H9 (cell line): ENCODE measurements around the gene COX7B. TPM values are rescaled to one million over a fixed set of nuclear protein-coding genes. Genes with fewer than 3 reads are reported as not detected.

Experiments
- DNase-seq: peaks from one replicate; pipeline ENCODE4 v3.0.0-alpha.2; 2017
- H2AFZ ChIP-seq: one replicate; pipeline ENCODE4 v1.6.1; 2013; ENCODE audit warnings: mild to moderate bottlenecking, low read length, control low read depth, moderate library complexity
- H2AK5ac ChIP-seq: 2 replicates; pipeline ENCODE4 v1.6.1; 2013; ENCODE audit warnings: low read length, control low read depth, mixed read lengths; ENCODE audit not compliant: insufficient read length
- H2BK120ac ChIP-seq: one replicate; pipeline ENCODE4 v1.6.1; 2013; ENCODE audit warnings: low read depth, mild to moderate bottlenecking, low read length, control low read depth, inconsistent platforms; ENCODE audit not compliant: poor library complexity, severe bottlenecking
- H2BK12ac ChIP-seq: 2 replicates; pipeline ENCODE4 v1.6.1; 2013; ENCODE audit warnings: low read length, control low read depth, mixed read lengths, low read depth; ENCODE audit not compliant: insufficient read length
- H2BK15ac ChIP-seq: 2 replicates; pipeline ENCODE4 v1.6.1; 2013; ENCODE audit warnings: low read depth, low read length, control low read depth
- H2BK20ac ChIP-seq: one replicate; pipeline ENCODE4 v1.6.1; 2013; ENCODE audit warnings: low read depth, mild to moderate bottlenecking, low read length, control low read depth, inconsistent platforms; ENCODE audit not compliant: poor library complexity, severe bottlenecking
- H2BK5ac ChIP-seq: 2 replicates; pipeline ENCODE4 v1.6.1; 2013; ENCODE audit warnings: low read length, control low read depth, mixed read lengths; ENCODE audit not compliant: insufficient read length
- H3K14ac ChIP-seq: 2 replicates; pipeline ENCODE4 v1.6.1; 2013; ENCODE audit warnings: low read length, control low read depth; ENCODE audit not compliant: insufficient read depth
- H3K18ac ChIP-seq: 2 replicates; pipeline ENCODE4 v1.6.1; 2013; ENCODE audit warnings: low read depth, mild to moderate bottlenecking, mixed read lengths, low read length, control low read depth; ENCODE audit not compliant: insufficient read length
- H3K23ac ChIP-seq: 2 replicates; pipeline ENCODE4 v1.6.1; 2013; ENCODE audit warnings: low read length, control low read depth, mixed read lengths, low read depth; ENCODE audit not compliant: insufficient read length
- H3K23me2 ChIP-seq: 2 replicates; pipeline ENCODE4 v1.6.1; 2013; ENCODE audit warnings: low read depth, mild to moderate bottlenecking, mixed read lengths, low read length, control low read depth; ENCODE audit not compliant: insufficient read length, poor library complexity, severe bottlenecking
- H3K27ac ChIP-seq: 2 replicates; pipeline ENCODE4 v1.5.1; 2013; ENCODE audit warnings: low read length, control low read depth, mixed read lengths, low read depth; ENCODE audit not compliant: insufficient read length
- H3K27me3 ChIP-seq: 2 replicates; pipeline ENCODE4 v1.6.1; 2013; ENCODE audit warnings: low read length, control low read depth, inconsistent platforms; ENCODE audit not compliant: insufficient read depth
- H3K4ac ChIP-seq: 2 replicates; pipeline ENCODE4 v1.6.1; 2013; ENCODE audit warnings: low read depth, mild to moderate bottlenecking, control low read depth, inconsistent platforms, low read length, moderate library complexity
- H3K4me1 ChIP-seq: 2 replicates; pipeline ENCODE4 v1.6.1; 2013; ENCODE audit warnings: low read length, control low read depth, inconsistent platforms; ENCODE audit not compliant: insufficient read depth
- H3K4me2 ChIP-seq: 2 replicates; pipeline ENCODE4 v1.6.1; 2013; ENCODE audit warnings: low read length, control low read depth, mixed read lengths; ENCODE audit not compliant: insufficient read length, insufficient read depth
- H3K56ac ChIP-seq: 2 replicates; pipeline ENCODE4 v1.6.1; 2013; ENCODE audit warnings: low read depth, mild to moderate bottlenecking, mixed read lengths, low read length, control low read depth; ENCODE audit not compliant: insufficient read length
- H3K79me1 ChIP-seq: 2 replicates; pipeline ENCODE4 v1.6.1; 2013; ENCODE audit warnings: low read depth, mild to moderate bottlenecking, moderate library complexity, low read length, control low read depth, inconsistent platforms; ENCODE audit not compliant: insufficient read depth, poor library complexity, severe bottlenecking
- H3K79me2 ChIP-seq: 2 replicates; pipeline ENCODE4 v1.6.1; 2013; ENCODE audit warnings: low read length, control low read depth, inconsistent platforms; ENCODE audit not compliant: insufficient read depth
- H3K9ac ChIP-seq: 2 replicates; pipeline ENCODE4 v1.6.1; 2013; ENCODE audit warnings: low read length, control low read depth, mixed read lengths; ENCODE audit not compliant: insufficient read length; ENCODE audit errors: extremely low read depth
- H3K9me3 ChIP-seq: one replicate; pipeline ENCODE4 v1.6.1; 2013; ENCODE audit warnings: low read depth, low read length, inconsistent platforms; ENCODE audit not compliant: control insufficient read depth
- H3T11ph ChIP-seq: one replicate; pipeline ENCODE4 v1.6.1; 2013; ENCODE audit warnings: mild to moderate bottlenecking, low read length, control low read depth, inconsistent platforms
- H4K20me1 ChIP-seq: one replicate; pipeline ENCODE4 v1.6.1; 2013; ENCODE audit not compliant: control insufficient read depth, insufficient read length, insufficient read depth
- H4K5ac ChIP-seq: 2 replicates; pipeline ENCODE4 v1.6.1; 2013; ENCODE audit warnings: low read depth, mild to moderate bottlenecking, mixed read lengths, low read length, control low read depth; ENCODE audit not compliant: insufficient read length
- H4K8ac ChIP-seq: replicated peaks from 2 replicates; pipeline ENCODE4 v1.6.1; 2013; ENCODE audit warnings: low read length, control low read depth, mixed read lengths, low read depth; ENCODE audit not compliant: insufficient read length
- H4K91ac ChIP-seq: 2 replicates; pipeline ENCODE4 v1.6.1; 2013; ENCODE audit warnings: low read depth, mild to moderate bottlenecking, moderate library complexity, mixed read lengths, low read length, control low read depth; ENCODE audit not compliant: insufficient read length
- H3K27ac Mint-ChIP-seq, 3 experiments: 2 replicates in 2 of 3; 3 replicates in 1 of 3; pipeline ENCODE4 v1.8.0; 2020 to 2021; ENCODE audit warnings: mixed read lengths in 3 of 3, mild to moderate bottlenecking in 1 of 3, moderate library complexity in 1 of 3
- H3K27me3 Mint-ChIP-seq: 2 replicates; pipeline ENCODE4 v1.8.0; 2021; ENCODE audit warnings: low read depth, mild to moderate bottlenecking, moderate library complexity, mixed read lengths
- H3K36me3 Mint-ChIP-seq, 3 experiments: 2 replicates in 2 of 3; 3 replicates in 1 of 3; pipeline ENCODE4 v1.8.0; 2020 to 2021; ENCODE audit warnings: low read depth in 3 of 3, mixed read lengths in 3 of 3; ENCODE audit not compliant: insufficient read depth in 1 of 3
- H3K4me1 Mint-ChIP-seq, 2 experiments: 2 replicates each; pipeline ENCODE4 v1.8.0; 2020; ENCODE audit warnings: mixed read lengths in 2 of 2
- H3K4me3 Mint-ChIP-seq, 2 experiments: 2 replicates in 1 of 2; 3 replicates in 1 of 2; pipeline ENCODE4 v1.8.0; 2020 to 2021; ENCODE audit warnings: mild to moderate bottlenecking in 2 of 2, mixed read lengths in 2 of 2, moderate library complexity in 1 of 2
- H3K9me3 Mint-ChIP-seq, 2 experiments: 2 replicates in 1 of 2; 3 replicates in 1 of 2; pipeline ENCODE4 v1.8.0; 2020; ENCODE audit warnings: mild to moderate bottlenecking in 2 of 2, mixed read lengths in 2 of 2, moderate library complexity in 1 of 2
- WGBS: extraction: QIAGEN DNeasy Blood & Tissue Kit; methylation state at CpG from one replicate; pipeline ENCODE4 v1.1.7; 2013; ENCODE audit warnings: missing lambda C conversion rate, low lambda C conversion rate, mixed read lengths; ENCODE audit not compliant: insufficient read length; ENCODE audit errors: extremely low coverage; 5-methylcytosine and 5-hydroxymethylcytosine counted together
- total RNA-seq: library from RNA; stranded (reverse); gene quantifications from 2 replicates; pipeline ENCODE4 v1.2.1, GENCODE V29; 2021
- TF ChIP-seq, protein P1 (sequence below): fragments of 200-600 bp; sonication (generic); conservative IDR thresholded peaks from 3 replicates; pipeline ENCODE4 v1.8.0; 2021; ENCODE audit warnings: antibody characterized with exemption, mild to moderate bottlenecking

COX7B gene
- total RNA-seq, 1 experiment from 2014 or later = 253 TPM

DNA sequence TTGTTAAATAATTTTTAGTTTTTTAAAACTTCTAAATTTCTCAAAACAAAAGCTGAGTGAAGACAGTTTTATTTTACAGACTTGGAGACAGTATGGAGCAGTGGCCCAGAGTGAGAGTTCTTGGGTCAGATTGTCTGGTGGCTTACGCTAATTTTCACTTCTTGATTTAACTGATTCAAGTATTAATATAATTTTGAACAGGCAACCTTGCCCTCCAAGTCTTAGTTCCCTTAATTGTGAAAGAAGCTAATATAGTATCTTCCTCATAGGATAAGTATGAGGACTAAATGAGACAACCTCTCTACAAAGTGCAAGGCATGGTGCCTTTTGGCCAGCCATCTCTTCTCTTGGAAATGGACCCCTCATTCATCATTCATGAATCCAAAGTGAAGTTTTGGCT, 36.6 kb downstream of the COX7B start:
- Histone ChIP-seq H3K18ac (no peak overlapping the region), H2BK5ac (no peak overlapping the region), H4K91ac (no peak overlapping the region), H3K14ac (no peak overlapping the region), H2BK20ac (no peak overlapping the region), H3T11ph (no peak overlapping the region), H3K4ac (no peak overlapping the region), H3K27ac (no peak overlapping the region), H3K9me3 (peaks cover 28% of the 10 kb centered on the region), H3K79me2 (no peaks in the 10 kb centered on the region), H2BK120ac (no peak overlapping the region), H3K23ac (no peak overlapping the region), H2BK12ac (no peak overlapping the region), H3K27me3 (no peaks in the 10 kb centered on the region), H2AFZ (no peak overlapping the region), H3K23me2 (no peaks in the 10 kb centered on the region), H3K9ac (no peak overlapping the region), H2AK5ac (no peak overlapping the region), H3K56ac (no peak overlapping the region), H2BK15ac (no peak overlapping the region), H4K5ac (no peak overlapping the region), H3K4me2 (no peak overlapping the region), H3K4me1 (no peaks in the 10 kb centered on the region), H4K8ac (no peak overlapping the region), H3K79me1 (no peaks in the 10 kb centered on the region), H4K20me1 (no peaks in the 10 kb centered on the region)
- Mint-ChIP-seq H3K36me3 (peaks cover 0 to 7% (median 2%) of the 10 kb centered on the region in 3 experiments; a peak in 5 of 7 replicates), H3K27ac (no peak overlapping the region), H3K27me3 (no peaks in the 10 kb centered on the region), H3K9me3 (peaks cover 38 to 53% of the 10 kb centered on the region in 2 experiments), H3K4me3 (no peak overlapping the region), H3K4me1 (no peaks in the 10 kb centered on the region)
- no CpG with 5 or more reads among the region's 1 CpG for WGBS
- TF ChIP-seq, protein P1, sequence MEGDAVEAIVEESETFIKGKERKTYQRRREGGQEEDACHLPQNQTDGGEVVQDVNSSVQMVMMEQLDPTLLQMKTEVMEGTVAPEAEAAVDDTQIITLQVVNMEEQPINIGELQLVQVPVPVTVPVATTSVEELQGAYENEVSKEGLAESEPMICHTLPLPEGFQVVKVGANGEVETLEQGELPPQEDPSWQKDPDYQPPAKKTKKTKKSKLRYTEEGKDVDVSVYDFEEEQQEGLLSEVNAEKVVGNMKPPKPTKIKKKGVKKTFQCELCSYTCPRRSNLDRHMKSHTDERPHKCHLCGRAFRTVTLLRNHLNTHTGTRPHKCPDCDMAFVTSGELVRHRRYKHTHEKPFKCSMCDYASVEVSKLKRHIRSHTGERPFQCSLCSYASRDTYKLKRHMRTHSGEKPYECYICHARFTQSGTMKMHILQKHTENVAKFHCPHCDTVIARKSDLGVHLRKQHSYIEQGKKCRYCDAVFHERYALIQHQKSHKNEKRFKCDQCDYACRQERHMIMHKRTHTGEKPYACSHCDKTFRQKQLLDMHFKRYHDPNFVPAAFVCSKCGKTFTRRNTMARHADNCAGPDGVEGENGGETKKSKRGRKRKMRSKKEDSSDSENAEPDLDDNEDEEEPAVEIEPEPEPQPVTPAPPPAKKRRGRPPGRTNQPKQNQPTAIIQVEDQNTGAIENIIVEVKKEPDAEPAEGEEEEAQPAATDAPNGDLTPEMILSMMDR = no peak
- no peak for DNase-seq
